SU-DHL-6 (cell line): Measurements from ENCODE around the gene SRGAP3.

Experiments used
- CTCF ChIP-seq: fragments of 200-600 bp; sonication (generic); IDR thresholded peaks from one replicate; pipeline ENCODE4 v1.5.1; 2017; ENCODE audit warnings: antibody characterized with exemption, mild to moderate bottlenecking, low read length, moderate library complexity; ENCODE audit not compliant: insufficient read depth, poor library complexity, severe bottlenecking
- EZH2phosphoT487 ChIP-seq: fragments of 200-600 bp; sonication (generic), shearing (Covaris generic); conservative IDR thresholded peaks from 2 replicates; pipeline ENCODE4 v1.6.1; 2018; ENCODE audit warnings: mild to moderate bottlenecking, antibody characterized with exemption, low read length, moderate library complexity, mixed read lengths

DNA sequence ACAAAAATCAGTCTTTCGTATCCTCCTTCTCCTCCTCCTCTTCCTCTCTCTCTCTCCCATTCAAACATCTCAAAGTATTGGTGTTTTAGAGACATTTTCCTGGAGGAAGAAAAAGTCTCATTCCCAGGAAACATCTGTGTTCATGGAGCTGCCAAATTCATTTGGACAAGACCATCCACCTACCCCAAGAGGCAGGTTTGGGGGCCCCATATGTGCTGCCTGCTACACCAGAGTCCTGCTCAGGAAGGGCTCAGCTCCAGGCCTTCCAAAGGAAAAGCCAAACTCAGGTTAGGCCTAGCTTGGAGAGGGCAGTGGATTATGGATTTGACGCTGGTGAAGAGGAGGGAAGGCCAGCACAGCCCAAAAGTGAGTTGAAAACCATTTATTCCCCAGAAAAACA is 131.2 kb downstream of the SRGAP3 start:
- TF ChIP-seq CTCF: no peak
- TF ChIP-seq EZH2phosphoT487: no peak
